ENCODE data around the gene TSPAN1.
A peak's percentile ranks its signal among the peaks of the same experiment; 100 is the strongest.

The TSPAN1 gene, protein sequence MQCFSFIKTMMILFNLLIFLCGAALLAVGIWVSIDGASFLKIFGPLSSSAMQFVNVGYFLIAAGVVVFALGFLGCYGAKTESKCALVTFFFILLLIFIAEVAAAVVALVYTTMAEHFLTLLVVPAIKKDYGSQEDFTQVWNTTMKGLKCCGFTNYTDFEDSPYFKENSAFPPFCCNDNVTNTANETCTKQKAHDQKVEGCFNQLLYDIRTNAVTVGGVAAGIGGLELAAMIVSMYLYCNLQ

DNA sequence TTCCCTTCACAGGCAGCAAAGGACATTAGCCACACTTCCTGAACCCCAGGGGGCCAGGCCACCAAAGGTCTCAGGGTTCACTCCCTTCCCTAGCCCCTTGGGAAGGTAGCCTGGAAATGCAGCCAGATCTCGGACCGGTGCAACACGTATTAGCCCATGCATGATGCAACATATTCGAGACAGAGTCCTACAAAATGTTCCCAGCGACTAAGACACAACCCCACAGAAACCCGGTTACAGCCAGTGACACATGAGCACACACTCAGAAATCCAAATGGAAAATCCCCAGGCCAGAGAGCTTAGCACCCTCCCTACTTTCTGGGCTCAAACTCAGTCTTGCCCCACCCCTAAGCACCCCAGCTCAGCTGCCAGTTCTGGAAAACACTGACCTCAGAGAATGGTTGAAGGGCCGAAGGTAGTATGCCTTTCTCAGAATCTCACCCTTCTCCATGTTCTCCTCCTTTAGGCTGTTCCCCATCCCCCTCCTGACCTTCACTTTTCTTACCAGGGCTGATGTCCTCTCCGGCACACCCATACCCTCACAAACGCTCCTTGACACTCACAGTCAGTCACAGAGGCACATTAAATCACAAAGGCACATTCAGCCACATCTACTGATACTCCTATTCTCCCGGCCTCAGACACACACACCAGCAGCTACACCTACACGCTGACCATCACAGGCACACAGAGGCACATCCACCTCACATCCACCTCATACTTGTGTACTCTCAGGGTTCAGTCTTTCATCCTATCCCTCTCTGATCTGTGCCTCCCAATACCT is at the start of gene TSPAN1:
TSPAN1 (plus strand) TSS at position 640 of the 784 bp plus-strand sequence. CDS start 6,021 bp downstream, outside the sequence.
- Mint-ChIP-seq H3K9me3 (ENCODE audit: low read depth) (no peaks in the 10 kb centered on the region), H3K4me1 (ENCODE audit: low read depth) (no peaks in the 10 kb centered on the region), H3K27ac (no peak within 1 kb of the TSS), H3K36me3 (no peaks in the 10 kb centered on the region), H3K4me3 (no peak within 1 kb of the TSS), H3K27me3 (no peaks in the 10 kb centered on the region)

DNA sequence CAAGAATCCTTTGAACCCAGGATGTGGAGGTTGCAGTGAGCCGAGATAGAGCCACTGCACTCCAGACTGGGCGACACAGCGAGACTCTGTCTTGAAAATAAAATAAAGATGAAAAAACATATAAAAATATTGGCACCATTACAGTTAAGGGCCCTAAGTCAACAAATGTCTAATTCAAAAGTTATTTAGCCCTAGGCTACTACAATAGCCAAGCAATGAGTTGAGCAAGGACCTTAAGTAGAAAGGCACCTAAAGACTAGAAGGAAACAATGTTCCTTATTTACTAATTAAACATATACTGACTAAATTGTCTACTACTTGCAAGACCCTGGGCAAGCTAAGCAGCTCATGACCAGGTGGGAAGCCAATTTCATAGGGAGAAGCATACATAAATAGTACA is 46.5 kb upstream of the TSPAN1 start:
- peaks cover 20% of the 10 kb centered on the region for H3K4me1 Mint-ChIP-seq (ENCODE audit: low read depth)
- no peaks in the 10 kb centered on the region for H3K36me3 Mint-ChIP-seq
- peaks cover 28% of the 10 kb centered on the region for H3K27me3 Mint-ChIP-seq
- H3K27ac Mint-ChIP-seq = no peak overlapping the region
- no peaks in the 10 kb centered on the region for H3K9me3 Mint-ChIP-seq (ENCODE audit: low read depth)
- H3K4me3 Mint-ChIP-seq = no peak overlapping the region

- H3K27me3 Mint-ChIP-seq = peaks cover 32% of the 10 kb centered on the region
- no peak overlapping the region for H3K4me3 Mint-ChIP-seq
- H3K27ac Mint-ChIP-seq = no peak overlapping the region
- H3K36me3 Mint-ChIP-seq = no peaks in the 10 kb centered on the region
- peaks cover 26% of the 10 kb centered on the region for H3K4me1 Mint-ChIP-seq (ENCODE audit: low read depth)
- H3K9me3 Mint-ChIP-seq (ENCODE audit: low read depth) = no peaks in the 10 kb centered on the region
Measured at GRCh38 chr1:46130121-46130520, 44.8 kb upstream of the TSPAN1 start.

DNA sequence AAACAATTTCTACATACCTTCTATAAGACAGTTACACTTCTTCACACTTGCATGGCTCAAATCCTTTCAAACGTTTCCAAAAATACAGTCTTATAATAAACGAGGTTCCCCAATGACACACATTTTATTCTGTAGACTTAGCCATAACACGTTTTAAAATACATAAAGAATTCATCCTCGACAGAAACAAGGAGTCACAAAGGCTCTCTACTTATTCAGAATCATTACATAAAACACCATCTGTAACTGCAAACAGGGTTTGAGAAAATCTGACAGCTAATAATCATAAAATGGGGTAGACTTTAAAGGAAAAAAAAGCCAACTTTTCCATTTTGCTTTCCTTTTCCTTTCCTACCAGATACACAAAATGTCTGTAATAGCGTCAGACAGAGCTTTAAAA is 44.3 kb upstream of the TSPAN1 start:
- Mint-ChIP-seq H3K27me3 (peaks cover 32% of the 10 kb centered on the region), H3K4me3 (no peak overlapping the region), H3K9me3 (ENCODE audit: low read depth) (no peaks in the 10 kb centered on the region), H3K36me3 (no peaks in the 10 kb centered on the region), H3K4me1 (ENCODE audit: low read depth) (peaks cover 26% of the 10 kb centered on the region), H3K27ac (no peak overlapping the region)

DNA sequence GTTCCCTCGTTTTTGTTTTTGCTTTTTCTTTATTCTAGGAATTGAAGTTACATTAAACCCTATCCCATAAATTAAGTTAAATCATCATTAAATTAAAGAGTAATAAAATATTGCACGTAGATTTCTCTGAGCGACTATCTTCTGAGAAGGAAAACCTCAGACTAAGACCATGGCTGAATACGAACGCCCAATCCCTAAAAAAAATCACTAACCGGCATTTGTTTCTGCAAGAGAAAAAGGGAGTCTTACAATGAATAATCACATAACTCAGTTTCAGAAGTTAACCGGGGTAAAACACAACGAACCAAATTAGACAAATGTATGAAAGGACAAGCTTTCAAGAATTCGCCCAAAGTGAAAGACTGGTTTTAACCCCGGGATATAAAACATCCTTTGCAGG is 43.8 kb upstream of the TSPAN1 start:
- H3K27me3 Mint-ChIP-seq = peaks cover 32% of the 10 kb centered on the region
- no peaks in the 10 kb centered on the region for H3K9me3 Mint-ChIP-seq (ENCODE audit: low read depth)
- no peaks in the 10 kb centered on the region for H3K36me3 Mint-ChIP-seq
- H3K4me1 Mint-ChIP-seq (ENCODE audit: low read depth) = peaks cover 26% of the 10 kb centered on the region
- peak overlapping the region; percentile 97 for H3K4me3 Mint-ChIP-seq
- no peak overlapping the region for H3K27ac Mint-ChIP-seq

DNA sequence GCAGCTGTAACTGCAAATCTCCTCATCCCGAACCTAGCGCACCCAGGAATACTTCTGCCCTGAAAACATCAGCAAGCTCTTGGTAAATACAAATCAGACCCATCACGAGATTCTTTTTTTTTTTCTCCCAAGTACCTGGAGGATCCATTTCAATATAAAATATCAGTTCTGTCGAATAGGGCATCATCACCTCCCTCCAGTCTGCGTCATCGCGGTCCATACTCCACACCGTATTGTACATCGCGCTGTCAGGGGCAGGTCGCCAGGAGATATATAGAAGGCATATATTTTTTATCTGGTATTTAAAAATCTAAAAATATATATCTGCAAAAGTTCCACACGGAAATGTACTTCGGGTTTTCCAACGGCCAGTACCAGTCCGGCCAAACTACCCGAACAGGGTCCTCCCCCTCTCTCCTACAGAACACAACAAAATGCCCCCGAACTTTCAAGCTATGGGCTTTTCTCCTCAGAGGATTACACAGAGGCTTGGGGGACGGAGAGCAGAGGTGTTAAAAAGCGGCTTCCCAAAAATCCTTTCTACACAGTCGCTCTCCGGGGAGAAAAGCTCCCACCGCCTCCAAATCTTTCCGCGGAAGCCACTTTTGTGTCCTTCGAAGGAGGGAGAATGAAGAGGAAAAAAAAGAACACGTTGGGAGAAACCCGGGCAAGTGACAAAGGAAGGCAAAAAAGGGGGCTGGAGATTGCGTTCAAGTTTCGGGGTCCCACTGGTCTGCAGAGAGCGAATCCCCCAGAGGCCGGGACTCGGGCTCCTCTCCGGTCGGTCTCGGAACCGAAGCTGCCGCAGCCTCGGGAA is 43.0 kb upstream of the TSPAN1 start:
- H3K9me3 Mint-ChIP-seq (ENCODE audit: low read depth) = no peaks in the 10 kb centered on the region
- H3K27me3 Mint-ChIP-seq = peaks cover 35% of the 10 kb centered on the region
- H3K4me1 Mint-ChIP-seq (ENCODE audit: low read depth) = peaks cover 26% of the 10 kb centered on the region
- H3K4me3 Mint-ChIP-seq = peak overlapping the region; percentile 97
- peak overlapping the region; percentile 73 for H3K27ac Mint-ChIP-seq
- no peaks in the 10 kb centered on the region for H3K36me3 Mint-ChIP-seq

DNA sequence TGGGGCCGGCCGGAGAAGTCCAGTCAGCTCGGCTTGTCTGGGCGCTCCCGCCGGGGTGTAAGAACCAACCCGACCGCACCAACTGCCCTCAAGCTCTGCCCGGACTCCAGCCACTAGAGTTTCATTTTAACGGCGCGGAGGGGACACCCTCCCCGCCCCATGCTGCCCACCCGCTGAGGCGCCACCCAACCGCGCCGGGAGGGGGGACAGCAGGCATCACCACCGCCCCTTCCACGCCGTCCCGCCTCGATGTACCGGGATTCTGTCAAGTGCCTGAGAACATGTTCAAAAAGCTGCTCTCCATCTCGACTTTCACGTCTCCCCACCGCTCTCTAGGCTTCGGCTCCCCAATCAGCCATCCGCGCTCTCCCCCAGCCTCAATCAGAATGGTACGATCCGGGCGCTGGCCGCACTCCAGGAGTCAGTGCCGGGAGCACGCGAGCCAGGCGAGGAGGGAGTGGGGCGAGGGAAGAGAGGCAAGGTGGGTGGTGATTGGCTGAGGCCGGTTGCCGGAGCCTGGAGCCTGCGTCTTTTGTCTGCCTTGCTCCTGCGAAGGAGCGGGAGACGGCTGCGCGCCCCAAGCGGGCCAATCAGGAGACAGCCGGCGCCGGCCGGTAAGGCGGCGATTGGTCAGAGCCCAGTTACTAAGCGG is 42.2 kb upstream of the TSPAN1 start, which contains the start of gene PIK3R3:
PIK3R3 (minus strand) TSS at position 101 of the 652 bp plus-strand sequence. CDS start 677 bp downstream, outside the sequence.
- Mint-ChIP-seq H3K36me3 (no peaks in the 10 kb centered on the region), H3K9me3 (ENCODE audit: low read depth) (no peaks in the 10 kb centered on the region), H3K27me3 (peaks cover 34% of the 10 kb centered on the region), H3K4me1 (ENCODE audit: low read depth) (peaks cover 26% of the 10 kb centered on the region), H3K4me3 (peak within 1 kb of the TSS; percentile 97), H3K27ac (peak within 1 kb of the TSS; percentile 99)

DNA sequence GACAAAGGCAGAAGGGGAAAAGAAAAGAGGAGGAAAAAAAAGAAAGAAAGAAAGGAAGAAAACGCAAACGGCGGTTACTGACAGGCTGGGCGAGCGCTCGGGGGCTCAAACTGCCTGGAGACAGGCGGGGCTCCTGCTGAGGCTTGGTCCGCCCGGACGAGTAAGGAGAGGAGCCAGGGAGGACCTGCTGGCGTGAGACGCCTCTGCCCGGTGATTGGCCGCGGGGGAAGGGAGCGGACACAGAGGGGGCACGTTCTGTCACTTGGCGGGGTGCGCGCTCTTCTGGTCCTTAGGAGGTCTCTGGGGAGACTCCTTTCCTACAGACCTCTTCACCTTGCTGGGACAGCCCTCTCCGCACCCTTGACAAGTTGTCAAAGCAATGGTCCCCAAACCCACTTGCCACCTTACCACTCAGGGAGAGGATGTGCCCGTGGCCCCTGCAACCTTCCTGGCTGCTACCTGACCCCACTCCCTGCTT is 41.7 kb upstream of the TSPAN1 start:
- peaks cover 30% of the 10 kb centered on the region for H3K27me3 Mint-ChIP-seq
- H3K27ac Mint-ChIP-seq = peak overlapping the region; percentile 99
- H3K36me3 Mint-ChIP-seq = no peaks in the 10 kb centered on the region
- H3K4me3 Mint-ChIP-seq = peak overlapping the region; percentile 97
- peaks cover 26% of the 10 kb centered on the region for H3K4me1 Mint-ChIP-seq (ENCODE audit: low read depth)
- no peaks in the 10 kb centered on the region for H3K9me3 Mint-ChIP-seq (ENCODE audit: low read depth)

DNA sequence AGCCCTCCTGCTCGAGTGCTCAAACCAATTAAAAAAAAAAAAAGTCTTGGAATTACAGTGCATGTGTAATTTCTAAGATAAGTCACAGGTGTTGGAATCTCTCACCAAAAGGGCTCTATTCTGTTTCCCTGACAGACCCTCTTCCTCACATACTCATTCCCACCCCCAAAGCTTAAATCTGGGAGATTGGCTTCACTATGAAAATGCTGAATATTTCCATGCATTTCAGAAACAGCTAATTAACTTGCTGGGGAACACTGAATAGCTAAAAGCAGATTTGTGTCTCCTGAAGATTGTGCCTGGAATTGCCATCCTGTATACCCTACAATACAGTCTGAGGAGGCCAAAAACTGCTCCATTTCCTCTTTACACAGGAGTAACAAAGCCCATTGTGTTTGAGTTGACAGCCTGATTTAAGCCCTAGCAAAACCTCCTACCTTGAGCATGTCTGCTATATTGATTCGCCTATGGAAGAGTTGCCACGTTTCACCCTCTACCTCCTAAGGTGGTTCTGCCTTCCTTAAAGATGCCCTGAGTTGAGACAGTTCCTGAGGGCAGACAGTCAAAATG is 41.0 kb upstream of the TSPAN1 start:
- no peak overlapping the region for H3K27ac Mint-ChIP-seq
- no peaks in the 10 kb centered on the region for H3K9me3 Mint-ChIP-seq (ENCODE audit: low read depth)
- H3K36me3 Mint-ChIP-seq = no peaks in the 10 kb centered on the region
- peaks cover 28% of the 10 kb centered on the region for H3K27me3 Mint-ChIP-seq
- H3K4me3 Mint-ChIP-seq = peak overlapping the region; percentile 97
- peaks cover 26% of the 10 kb centered on the region for H3K4me1 Mint-ChIP-seq (ENCODE audit: low read depth)

GRCh38 chr1:46134660-46135331 is 40.1 kb upstream of the TSPAN1 start:
- peaks cover 26% of the 10 kb centered on the region for H3K27me3 Mint-ChIP-seq
- H3K4me3 Mint-ChIP-seq = no peak overlapping the region
- peaks cover 26% of the 10 kb centered on the region for H3K4me1 Mint-ChIP-seq (ENCODE audit: low read depth)

DNA sequence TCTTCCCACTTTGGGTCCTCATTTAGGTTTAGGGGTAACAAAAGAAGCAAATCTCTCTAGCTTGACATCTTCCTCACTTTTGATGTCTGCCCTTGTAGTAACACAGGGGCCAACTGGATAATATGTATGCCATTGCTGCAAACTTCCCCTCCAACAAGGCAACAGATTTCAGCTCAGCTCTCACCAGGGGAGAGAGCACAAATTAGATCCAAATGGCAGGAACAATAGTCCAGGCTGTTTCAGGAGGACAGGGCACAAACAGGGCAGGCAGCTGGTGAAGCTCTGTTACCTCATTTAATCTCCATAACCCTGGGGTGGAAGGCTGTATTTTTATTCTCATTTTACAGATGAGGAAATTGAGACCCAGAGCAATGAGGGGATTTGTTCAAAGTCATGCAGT is 38.2 kb upstream of the TSPAN1 start:
- peaks cover 17% of the 10 kb centered on the region for H3K4me1 Mint-ChIP-seq (ENCODE audit: low read depth)
- peaks cover 22% of the 10 kb centered on the region for H3K27me3 Mint-ChIP-seq
- H3K4me3 Mint-ChIP-seq = no peak overlapping the region
- no peaks in the 10 kb centered on the region for H3K9me3 Mint-ChIP-seq (ENCODE audit: low read depth)
- no peaks in the 10 kb centered on the region for H3K36me3 Mint-ChIP-seq
- H3K27ac Mint-ChIP-seq = no peak overlapping the region

More at GRCh38 chr1:46134660-46135331, 40.1 kb upstream of the TSPAN1 start:
- Mint-ChIP-seq H3K27ac (no peak overlapping the region), H3K36me3 (no peaks in the 10 kb centered on the region), H3K9me3 (ENCODE audit: low read depth) (no peaks in the 10 kb centered on the region)

DNA sequence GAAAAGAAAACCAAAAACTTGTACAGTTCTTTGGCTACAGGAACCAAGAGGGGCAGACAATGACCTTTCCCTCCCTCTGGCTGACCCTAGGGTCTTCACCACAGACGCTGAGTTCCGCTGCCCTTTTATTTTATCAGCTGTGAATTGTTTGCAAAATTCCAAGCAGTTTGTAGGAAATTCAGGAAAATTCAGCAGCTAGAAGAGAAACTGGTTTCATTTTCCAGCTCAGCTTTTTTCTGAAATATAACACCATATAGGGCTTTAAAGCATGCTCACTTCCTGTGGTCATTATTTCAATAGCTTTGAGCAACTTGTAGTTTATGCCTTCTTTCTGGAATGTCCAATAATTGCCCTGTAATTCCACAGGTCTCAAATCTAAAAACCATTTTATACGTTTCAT is 37.0 kb upstream of the TSPAN1 start:
- no peaks in the 10 kb centered on the region for H3K36me3 Mint-ChIP-seq
- no peak overlapping the region for H3K4me3 Mint-ChIP-seq

GRCh38 chr1:46148318-46148717 is 26.6 kb upstream of the TSPAN1 start:
- Mint-ChIP-seq H3K4me1 (ENCODE audit: low read depth) (no peaks in the 10 kb centered on the region), H3K27me3 (no peaks in the 10 kb centered on the region), H3K36me3 (no peaks in the 10 kb centered on the region), H3K27ac (no peak overlapping the region), H3K9me3 (ENCODE audit: low read depth) (no peaks in the 10 kb centered on the region), H3K4me3 (no peak overlapping the region)

More for the DNA sequence above, 37.0 kb upstream of the TSPAN1 start:
- no peaks in the 10 kb centered on the region for H3K9me3 Mint-ChIP-seq (ENCODE audit: low read depth)
- H3K27me3 Mint-ChIP-seq = peaks cover 19% of the 10 kb centered on the region
- H3K4me1 Mint-ChIP-seq (ENCODE audit: low read depth) = peaks cover 8% of the 10 kb centered on the region
- H3K27ac Mint-ChIP-seq = no peak overlapping the region

GRCh38 chr1:46150085-46150484 is 24.8 kb upstream of the TSPAN1 start:
- H3K36me3 Mint-ChIP-seq = no peaks in the 10 kb centered on the region
- H3K4me1 Mint-ChIP-seq (ENCODE audit: low read depth) = no peaks in the 10 kb centered on the region
- H3K9me3 Mint-ChIP-seq (ENCODE audit: low read depth) = no peaks in the 10 kb centered on the region
- H3K27me3 Mint-ChIP-seq = no peaks in the 10 kb centered on the region
- no peak overlapping the region for H3K27ac Mint-ChIP-seq
- no peak overlapping the region for H3K4me3 Mint-ChIP-seq

Measured in activated naive CD8-positive, alpha-beta T cell (primary cell).